NAMALWA (cell line): ENCODE results near the gene TAB2.

Source experiments
- DNase-seq: peaks from one replicate; pipeline ENCODE4 v3.0.0-alpha.2; 2015; ENCODE audit warnings: low spot score

TAB2 gene

DNA sequence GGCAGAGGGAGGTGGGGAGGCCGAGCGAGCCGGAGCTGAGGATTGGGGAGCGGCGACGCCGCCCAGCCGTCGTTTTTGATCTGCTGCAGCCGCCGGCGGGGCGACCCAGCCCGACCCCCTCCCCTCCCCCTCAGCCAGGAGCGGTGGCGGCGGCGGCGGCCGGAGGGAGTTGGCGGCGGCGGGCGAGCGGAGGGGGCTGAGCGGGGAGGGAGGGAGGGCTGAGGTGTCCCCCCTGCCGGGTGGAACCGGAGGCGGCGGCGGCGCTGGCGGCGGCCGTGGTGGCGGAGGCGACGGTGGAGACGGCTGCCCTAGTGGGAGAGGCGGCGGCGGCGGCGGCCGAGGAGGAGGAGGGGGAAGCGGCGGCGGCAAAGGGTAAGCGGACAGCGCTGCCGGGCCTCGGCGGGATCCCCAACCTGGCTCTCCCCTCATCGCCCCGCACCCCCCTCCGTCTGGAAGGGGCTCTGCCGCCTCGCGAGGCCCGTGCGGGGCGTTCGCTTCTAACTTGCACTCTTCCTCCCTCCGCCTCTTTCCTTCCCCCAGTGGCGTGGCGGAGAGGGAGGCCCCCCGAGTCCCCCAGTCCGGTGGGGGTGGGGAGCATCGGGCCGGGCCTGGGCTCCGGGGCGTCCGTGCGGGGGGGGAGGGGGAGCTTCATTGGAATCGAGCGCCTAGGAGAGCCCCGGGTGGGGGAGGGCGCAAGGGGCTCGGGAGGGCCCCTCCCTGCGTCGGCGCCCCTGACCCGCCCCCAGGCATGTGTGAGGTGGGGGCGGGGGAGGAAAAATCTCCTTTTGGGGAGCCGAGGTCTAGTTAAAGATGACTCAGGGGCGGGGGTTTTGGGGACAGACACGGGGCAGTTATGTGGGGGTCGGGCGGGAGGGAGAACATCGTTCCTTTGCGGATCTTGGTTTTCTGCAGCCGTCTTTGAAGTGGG is at the start of gene TAB2:
TAB2 (plus strand) TSS at position 69 of the 928 bp plus-strand sequence. CDS start 52,286 bp downstream, outside the sequence.
- DNase-seq: peak; percentile 72

DNA sequence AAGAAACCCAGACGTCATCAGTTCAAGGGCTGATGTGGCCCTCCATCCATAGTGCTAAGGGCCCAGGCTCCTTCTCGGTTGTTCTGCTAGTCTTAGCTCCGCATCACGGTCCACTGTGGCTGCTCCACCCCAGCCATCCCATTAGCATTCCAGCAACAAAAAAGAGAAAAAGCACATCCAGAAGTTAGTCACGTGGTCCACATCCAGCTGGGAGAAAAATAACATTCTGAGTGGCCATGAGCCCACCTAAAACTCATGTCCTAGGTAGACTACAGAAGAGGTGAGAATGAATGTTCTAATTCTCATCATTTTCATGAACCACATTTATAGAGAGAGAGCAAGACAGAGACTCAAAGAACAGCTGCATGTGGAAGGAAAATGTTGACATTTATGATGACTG is 49.4 kb upstream of the TAB2 start:
- DNase-seq: no peak

DNA sequence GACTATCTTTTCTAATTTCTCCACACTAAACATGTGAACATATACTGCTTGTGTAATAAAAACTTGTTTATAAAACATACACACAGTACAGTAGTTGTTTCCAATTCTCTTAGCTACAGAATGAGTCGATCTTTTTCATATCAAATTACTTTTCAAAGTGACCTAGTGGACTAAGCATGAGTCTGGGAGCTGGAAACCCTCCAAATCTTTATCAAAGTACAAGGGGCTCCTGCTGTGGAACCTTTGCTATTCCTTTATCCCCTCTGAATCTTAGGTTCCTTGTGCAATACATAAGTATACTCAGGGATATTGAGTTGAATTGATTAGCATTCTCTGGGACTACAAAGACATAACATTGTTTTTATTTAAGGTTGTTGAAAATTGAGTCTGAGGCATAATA is 48.7 kb upstream of the TAB2 start:
- no peak for DNase-seq

GRCh38 chr6:149270616-149271015 is 46.9 kb upstream of the TAB2 start:
- no peak for DNase-seq

DNA sequence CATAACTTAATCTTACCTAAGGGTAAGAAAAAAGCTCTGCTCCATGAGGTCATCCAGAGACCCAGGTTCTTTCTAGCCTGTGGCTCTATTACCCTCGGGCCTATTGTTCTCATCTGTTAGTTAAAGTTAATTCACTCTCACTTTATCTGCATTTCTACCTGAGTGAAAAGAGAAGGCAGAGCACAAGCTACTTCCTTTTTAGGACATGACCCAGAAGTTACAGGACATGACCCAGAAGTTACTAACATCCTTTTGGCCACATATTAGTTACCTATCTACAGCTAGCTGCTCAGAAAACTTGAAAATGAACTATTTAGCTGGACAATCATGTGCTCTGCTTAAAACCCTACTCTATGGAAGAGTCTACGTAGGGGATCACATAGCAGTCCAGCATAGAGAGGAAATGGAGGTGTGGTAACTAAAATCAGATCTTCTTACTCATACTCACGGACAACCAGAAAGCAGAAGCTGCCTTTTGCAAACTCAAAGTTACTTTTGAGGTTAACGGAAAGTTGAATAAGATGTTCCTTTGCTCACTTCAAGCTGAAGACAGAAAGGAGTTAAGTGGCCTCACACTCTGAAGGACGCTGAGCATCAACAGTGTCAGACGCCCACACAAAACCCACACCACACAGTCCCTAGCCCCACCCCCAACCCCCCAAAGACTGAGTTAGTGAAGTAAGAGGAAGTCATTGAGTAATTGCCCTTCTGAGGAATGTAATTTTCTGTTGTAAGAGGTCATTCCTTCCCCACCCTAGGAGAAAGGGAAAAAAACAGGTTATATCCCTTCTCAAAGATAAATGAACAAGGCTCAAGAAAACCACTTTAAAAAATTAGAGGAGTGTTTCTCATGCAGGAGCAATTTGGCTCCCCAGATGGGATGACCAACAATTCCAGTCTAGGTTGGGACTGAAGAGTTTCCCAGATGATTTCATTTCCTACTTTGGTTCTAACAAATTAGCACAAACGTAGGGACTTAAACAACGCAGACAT is 45.9 kb upstream of the TAB2 start:
- no peak for DNase-seq

GRCh38 chr6:149273318-149273717 is 44.2 kb upstream of the TAB2 start:
- no peak for DNase-seq

DNA sequence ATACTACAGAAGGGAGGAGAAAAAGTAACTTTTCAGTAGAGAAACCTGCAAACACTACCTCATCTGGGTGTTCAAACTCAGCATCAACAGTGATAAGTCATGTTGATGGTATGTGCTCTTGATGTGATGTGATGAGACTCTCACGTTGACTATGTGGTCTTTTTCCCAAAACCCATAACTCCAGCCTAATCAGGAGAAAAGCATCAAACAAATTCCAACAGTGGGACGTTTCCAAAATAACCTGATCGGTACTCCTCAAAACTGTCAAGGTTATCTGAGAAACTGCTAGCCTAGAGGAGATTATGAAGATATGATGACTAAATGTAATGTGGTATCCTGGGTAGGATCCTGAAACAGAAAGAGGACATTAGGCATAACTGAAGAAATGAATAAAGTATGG is 41.9 kb upstream of the TAB2 start:
- DNase-seq: no peak

- DNase-seq: no peak
Measured at GRCh38 chr6:149277621-149278020, 39.9 kb upstream of the TAB2 start.

DNA sequence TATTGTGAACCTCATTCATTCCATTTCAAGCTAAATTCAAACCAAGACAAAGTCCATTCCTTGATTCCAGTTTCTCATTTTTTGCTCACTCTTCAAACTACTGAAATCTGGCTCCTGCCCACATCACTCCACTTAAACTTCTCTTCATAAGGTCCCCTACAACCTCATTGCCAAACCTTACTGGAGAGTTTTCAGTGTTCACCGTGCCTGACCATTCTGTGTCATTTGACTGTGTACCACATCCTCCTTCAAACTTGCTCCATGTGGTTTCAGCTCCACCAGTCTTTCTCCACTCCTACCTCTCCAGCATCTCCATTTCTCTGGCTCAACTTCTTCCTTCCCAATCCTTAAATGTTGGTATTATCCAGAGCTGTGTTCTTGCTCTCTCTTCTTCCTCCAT is 38.5 kb upstream of the TAB2 start:
- no peak for DNase-seq

GRCh38 chr6:149284904-149285303 is 32.6 kb upstream of the TAB2 start:
- DNase-seq: no peak

GRCh38 chr6:149285626-149286025 is 31.9 kb upstream of the TAB2 start:
- DNase-seq: no peak

GRCh38 chr6:149286905-149287304 is 30.6 kb upstream of the TAB2 start:
- DNase-seq: no peak

DNA sequence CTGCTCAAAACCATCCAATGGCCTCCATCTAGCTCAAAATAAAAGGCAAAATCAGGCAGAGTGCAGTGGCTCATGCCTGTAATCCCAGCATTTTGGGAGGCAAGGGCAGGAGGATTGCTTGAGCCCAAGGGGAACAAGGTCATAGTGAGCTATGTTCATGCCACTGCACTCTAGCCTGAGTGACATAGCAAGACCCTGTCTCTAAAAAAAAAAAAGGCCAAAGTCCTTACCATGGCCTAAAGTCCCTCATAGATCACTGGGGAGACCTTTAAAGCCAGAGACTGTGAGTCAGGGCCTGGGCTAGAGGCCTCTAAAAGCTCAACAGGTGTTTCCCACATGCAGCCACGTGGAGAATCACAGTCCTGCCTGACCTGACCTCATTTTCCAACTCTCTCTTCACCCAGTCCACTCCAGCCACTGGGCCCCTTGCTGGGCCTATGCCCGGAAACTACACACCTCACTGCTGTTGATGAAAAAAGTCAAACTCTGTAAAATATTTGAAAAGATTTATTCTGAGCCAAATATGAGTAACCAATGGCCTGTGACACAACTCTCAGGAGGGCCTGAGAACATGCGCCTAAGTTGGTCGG is 28.2 kb upstream of the TAB2 start:
- DNase-seq: no peak

GRCh38 chr6:149289966-149290365 is 27.5 kb upstream of the TAB2 start:
- no peak for DNase-seq

DNA sequence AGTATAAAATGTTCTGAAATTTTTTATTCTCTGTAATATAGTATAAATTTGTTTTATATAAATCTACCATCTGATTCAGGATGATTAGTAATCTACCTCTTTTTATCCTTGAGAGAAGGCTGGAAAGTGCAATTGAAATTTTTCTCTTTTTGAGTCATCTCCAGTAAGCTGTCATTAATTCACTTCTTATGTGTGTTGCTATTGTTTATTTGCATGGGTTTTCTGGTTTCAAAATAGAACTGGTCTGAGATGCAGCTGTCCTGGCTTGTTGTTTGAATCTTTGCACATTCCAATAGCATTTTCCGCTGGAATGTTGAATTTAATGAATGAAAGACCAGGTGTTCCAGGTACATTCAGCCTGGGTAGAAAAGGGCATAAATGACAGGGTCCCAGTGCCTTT is 24.3 kb upstream of the TAB2 start:
- DNase-seq: no peak

- no peak for DNase-seq
Measured at GRCh38 chr6:149300563-149300962, 16.9 kb upstream of the TAB2 start.

DNA sequence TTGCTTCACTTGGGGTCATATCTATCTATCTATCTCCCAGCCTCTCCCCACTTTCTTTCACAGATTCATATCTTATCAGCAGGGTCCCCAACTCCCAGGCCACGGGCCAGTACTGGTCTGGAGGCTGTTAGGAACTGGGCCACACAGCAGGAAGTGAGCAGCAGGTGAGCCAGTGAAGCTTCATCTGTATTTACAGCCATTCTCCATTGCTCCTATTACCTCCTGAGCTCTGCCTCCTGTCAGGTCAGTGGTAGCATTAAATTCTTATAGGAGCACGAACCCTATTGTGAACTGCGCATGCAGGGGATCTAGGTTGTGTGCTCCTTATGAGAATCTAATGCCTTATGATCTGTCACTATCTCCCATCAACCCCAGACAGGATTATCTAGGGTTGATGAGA is 14.8 kb upstream of the TAB2 start:
- no peak for DNase-seq

GRCh38 chr6:149303468-149303867 is 14.0 kb upstream of the TAB2 start:
- no peak for DNase-seq

DNA sequence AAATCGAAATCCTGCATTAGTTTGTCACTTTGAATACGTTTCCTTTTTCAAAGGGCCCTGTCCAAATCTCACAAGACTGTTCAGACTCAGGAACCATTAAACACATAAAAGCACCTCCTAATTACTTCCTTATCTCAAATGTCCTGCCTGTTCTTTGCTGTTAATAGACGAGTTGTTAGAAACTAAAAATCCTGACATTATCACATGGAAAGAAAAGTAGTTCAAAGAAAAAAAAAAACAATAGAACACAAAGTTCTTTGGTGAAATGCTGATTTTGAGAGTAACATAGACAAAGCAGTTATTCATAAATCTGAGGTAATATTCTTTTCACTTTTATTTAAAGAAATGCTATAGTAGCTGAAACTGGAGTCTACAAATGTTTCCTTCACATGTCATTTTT is 12.1 kb upstream of the TAB2 start:
- DNase-seq: no peak

DNA sequence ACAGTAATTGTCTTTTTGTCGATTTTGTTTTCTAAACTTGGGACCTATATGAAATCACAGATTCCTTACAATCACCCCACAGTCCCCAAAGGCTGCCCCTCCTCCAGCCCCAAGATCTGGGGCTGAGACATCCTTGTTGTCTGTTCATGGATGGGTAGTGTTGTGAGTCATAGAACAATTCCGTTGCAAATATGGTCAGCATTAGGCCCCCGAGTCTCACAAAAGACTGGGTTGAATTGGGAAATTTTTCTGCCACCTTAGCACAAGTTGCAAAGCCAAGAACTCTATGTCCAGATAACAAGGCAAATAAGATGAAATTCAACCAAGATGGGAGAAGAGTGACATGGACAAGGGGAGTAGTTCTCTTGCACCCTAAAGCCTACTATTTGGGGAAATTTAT is 10.5 kb upstream of the TAB2 start:
- no peak for DNase-seq

GRCh38 chr6:149311293-149311692 is 6.2 kb upstream of the TAB2 start:
- DNase-seq: no peak

GRCh38 chr6:149311766-149312165 is 5.7 kb upstream of the TAB2 start:
- DNase-seq: no peak
